Left hindlimb (tissue), 1 donor: Measurements from ENCODE around the gene STK38L.

Experiments used
- DNase-seq: peaks from one replicate; pipeline ENCODE4 v3.0.0-alpha.2; 2018

STK38L gene

GRCh38 chr12:27330846-27331245 lies 86.8 kb downstream of the STK38L start:
- no peak for DNase-seq

- no peak for DNase-seq
These were observed 87.3 kb downstream of the STK38L start for GRCh38 chr12:27331291-27331926.

GRCh38 chr12:27331927-27332324 lies 87.8 kb downstream of the STK38L start:
- no peak for DNase-seq

GRCh38 chr12:27332407-27332713 lies 88.3 kb downstream of the STK38L start:
- no peak for DNase-seq

GRCh38 chr12:27332714-27333402 lies 88.8 kb downstream of the STK38L start, which contains the start of gene BMAL2:
BMAL2 (plus strand) TSS chr12:27332836; CDS start chr12:27333073, 237 bp downstream.
- DNase-seq: peak; percentile 67

- no peak for DNase-seq
These were observed 89.4 kb downstream of the STK38L start for GRCh38 chr12:27333403-27334009.

- no peak for DNase-seq
These were observed 90.1 kb downstream of the STK38L start for GRCh38 chr12:27334042-27334720.

GRCh38 chr12:27334721-27335082 lies 90.6 kb downstream of the STK38L start:
- no peak for DNase-seq

GRCh38 chr12:27335364-27336281 lies 91.5 kb downstream of the STK38L start:
- no peak for DNase-seq

- no peak for DNase-seq
These were observed 92.2 kb downstream of the STK38L start for GRCh38 chr12:27336282-27336653.

- no peak for DNase-seq
These were observed 93.3 kb downstream of the STK38L start for GRCh38 chr12:27337376-27337775.

- DNase-seq: no peak
These were observed 94.4 kb downstream of the STK38L start for GRCh38 chr12:27338473-27338872.

- DNase-seq: no peak
These were observed 96.9 kb downstream of the STK38L start for GRCh38 chr12:27340971-27341370.

GRCh38 chr12:27342536-27342935 lies 98.5 kb downstream of the STK38L start:
- DNase-seq: no peak

- no peak for DNase-seq
These were observed 99.3 kb downstream of the STK38L start for GRCh38 chr12:27343255-27344000.

GRCh38 chr12:27344246-27344645 lies 100.2 kb downstream of the STK38L start:
- no peak for DNase-seq

GRCh38 chr12:27344760-27345159 lies 100.7 kb downstream of the STK38L start:
- no peak for DNase-seq

GRCh38 chr12:27345376-27345775 lies 101.3 kb downstream of the STK38L start:
- DNase-seq: no peak

- no peak for DNase-seq
These were observed 103.7 kb downstream of the STK38L start for GRCh38 chr12:27347779-27348178.

- no peak for DNase-seq
These were observed 107.4 kb downstream of the STK38L start for GRCh38 chr12:27351476-27351875.

- no peak for DNase-seq
These were observed 111.4 kb downstream of the STK38L start for GRCh38 chr12:27355486-27355885.

GRCh38 chr12:27355979-27356378 lies 111.9 kb downstream of the STK38L start:
- no peak for DNase-seq
